GM18526 (cell line): ENCODE measurements around the gene RNU7-1.

Source experiments
- POLR2A ChIP-seq: IDR thresholded peaks from 3 replicates; pipeline ENCODE4 v1.6.1; 2011; ENCODE audit not compliant: insufficient read length; ENCODE audit errors: extremely low read depth

RNU7-1 gene

DNA sequence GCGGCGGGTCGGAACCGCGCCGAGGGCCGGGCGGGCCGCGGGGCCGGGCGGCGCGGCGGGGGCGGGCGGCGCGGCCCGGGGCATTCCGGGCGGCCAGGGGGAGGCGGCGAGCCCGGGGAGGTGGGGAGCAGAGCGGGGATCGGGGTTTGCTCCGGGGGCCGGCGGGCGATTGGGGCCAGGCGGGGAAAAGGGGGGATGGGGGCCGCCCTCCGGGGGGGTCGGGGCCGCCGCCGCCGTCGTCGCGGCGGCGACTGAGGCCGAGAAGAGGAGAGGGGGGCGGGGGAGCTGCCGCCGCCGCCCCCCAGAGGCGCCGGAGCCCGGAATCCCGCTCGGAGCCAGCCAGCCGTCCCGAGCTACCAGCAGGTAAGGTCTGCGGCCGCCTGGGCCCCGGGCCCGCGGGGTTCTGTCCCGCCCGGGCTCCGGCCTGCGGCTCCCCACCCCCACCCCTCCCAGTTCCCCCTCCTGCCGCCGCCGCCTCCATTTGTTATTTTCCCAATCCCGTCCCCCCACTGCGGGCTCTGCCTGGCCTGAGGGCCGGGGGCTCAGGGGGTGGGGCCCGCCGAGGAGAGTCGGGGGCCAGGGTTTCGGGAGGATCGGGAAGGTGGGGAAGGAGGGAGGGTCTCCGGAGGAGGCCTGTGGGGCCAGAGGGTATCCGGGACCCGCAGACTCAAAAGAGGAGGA, 15.5 kb upstream of the RNU7-1 start:
- no peak for TF ChIP-seq POLR2A

DNA sequence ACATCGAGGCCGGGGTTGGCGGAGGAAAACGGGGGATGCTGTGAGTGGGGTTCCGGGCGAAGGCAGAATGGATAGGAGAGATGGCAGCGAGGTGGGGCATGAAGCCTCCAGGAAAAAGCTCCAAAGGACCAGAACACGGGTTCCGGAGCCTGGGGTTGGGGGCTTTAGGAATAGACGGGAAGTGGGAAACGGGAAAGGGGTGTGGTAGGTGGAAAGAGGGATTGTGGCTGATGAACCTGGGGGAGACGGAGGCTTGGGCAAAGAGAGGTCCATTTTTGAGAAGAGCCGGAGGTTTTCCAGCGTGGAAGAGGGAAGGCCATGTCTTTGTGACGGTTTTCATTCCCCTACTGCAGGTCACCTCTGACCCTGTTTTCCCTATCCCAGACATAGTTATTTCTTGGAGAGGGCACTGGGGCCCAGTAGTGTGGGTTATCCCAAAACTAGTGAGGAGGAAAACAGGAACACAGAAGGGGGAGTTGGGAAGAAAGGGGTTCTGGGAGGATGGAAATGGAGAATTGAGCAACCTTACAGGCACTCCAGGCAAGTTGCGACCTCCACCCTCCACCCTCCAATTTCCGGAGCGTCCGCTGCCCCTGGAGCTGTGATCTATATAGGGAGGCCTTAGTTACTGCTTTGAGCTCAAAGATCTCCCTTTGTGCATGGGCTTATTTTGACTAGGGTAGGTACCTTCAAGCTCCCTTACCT, 14.8 kb upstream of the RNU7-1 start:
- no peak for TF ChIP-seq POLR2A

DNA sequence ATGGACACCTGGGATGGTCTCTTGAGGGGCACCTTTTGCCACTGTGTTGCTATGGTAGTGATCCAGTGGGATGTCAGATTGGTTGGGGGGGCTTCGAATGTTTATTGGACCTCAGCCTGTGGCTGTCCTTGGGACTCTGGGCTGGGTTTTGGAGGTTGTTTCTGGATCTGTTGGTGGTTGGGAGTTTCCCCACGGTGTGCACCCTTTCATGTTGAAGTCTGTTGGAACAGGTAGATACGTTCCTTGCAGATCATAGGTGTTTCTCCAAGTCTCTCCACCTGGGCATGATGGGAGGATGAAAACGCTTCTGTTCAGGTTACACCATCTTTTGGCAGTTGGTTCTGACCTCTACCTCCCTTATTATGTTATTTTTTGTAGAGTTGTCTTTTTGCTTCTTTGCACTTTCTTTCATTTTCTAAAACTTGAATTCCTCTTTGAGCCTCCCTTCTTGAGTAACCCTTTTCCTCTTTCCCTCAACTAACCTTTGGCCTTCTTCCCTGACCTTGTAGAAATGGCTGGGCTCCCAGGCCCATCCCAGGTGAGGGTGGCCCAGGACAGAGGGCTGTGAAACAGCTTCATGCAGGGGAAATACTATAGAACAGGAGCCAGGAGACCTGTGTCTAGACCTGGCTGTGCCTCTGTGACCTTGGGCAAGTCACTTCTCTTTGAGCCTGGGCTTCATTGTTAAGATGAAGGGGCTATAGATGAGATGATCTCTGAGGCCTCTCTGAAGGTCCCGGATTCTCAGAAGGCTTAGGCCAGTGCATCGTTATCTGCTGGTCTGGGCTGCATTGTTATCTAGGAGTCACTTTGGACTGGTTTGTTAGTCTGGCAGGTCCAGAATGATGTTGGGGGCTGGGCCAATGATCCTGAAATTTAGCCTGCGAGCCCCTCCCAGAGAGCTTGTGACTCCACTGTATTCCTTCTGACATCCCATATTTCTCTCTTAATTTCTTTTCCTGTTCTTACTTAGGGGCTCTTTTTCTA, 13.9 kb upstream of the RNU7-1 start:
- TF ChIP-seq POLR2A = no peak

DNA sequence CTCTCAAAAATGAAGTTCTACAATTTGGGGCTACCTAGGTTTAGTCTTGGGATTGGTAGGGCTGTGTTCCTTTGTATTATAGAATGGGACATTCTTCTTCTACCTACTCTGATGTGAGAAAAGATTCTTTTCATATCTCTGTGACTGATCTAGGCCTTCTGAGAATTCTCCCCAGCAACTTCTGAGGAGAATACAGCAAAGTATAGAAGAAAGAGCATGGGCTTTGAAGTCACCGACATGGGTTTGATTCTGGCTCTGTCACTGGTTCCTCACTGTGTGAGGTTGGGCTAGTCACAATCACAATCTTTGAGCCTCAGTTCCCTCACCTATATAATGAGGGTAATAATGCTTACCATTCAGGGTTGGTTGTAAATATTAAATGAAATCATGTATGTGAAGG, 10.8 kb upstream of the RNU7-1 start:
- TF ChIP-seq POLR2A = no peak

DNA sequence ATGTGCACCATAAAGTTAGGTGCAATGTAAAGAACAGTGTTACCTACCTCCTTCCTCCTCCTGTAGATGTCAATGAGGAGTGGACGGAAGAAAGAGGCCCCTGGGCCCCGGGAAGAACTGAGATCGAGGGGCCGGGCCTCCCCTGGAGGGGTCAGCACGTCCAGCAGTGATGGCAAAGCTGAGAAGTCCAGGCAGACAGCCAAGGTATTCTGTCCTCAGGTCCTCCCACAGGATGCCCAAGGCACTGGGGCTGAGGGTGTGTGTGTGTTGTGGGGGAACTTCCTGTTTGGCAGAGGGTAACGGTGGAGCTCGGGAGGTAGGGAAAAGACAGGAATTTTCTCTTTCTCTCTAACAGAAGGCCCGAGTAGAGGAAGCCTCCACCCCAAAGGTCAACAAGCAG, 9.5 kb upstream of the RNU7-1 start:
- no peak for TF ChIP-seq POLR2A

DNA sequence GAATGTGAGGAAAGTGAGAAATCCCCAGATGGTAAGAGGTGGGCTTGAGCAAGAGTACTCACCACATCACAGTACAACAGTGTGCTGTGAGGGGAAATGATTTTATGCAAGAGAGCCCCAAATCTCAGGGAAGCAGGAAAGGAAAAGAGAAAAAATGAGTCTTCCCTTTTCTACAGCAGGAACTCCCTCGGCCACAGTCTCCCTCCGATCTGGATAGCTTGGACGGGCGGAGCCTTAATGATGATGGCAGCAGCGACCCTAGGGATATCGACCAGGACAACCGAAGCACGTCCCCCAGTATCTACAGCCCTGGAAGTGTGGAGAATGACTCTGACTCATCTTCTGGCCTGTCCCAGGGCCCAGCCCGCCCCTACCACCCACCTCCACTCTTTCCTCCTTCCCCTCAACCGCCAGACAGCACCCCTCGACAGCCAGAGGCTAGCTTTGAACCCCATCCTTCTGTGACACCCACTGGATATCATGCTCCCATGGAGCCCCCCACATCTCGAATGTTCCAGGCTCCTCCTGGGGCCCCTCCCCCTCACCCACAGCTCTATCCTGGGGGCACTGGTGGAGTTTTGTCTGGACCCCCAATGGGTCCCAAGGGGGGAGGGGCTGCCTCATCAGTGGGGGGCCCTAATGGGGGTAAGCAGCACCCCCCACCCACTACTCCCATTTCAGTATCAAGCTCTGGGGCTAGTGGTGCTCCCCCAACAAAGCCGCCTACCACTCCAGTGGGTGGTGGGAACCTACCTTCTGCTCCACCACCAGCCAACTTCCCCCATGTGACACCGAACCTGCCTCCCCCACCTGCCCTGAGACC, 8.0 kb upstream of the RNU7-1 start:
- TF ChIP-seq POLR2A = no peak

DNA sequence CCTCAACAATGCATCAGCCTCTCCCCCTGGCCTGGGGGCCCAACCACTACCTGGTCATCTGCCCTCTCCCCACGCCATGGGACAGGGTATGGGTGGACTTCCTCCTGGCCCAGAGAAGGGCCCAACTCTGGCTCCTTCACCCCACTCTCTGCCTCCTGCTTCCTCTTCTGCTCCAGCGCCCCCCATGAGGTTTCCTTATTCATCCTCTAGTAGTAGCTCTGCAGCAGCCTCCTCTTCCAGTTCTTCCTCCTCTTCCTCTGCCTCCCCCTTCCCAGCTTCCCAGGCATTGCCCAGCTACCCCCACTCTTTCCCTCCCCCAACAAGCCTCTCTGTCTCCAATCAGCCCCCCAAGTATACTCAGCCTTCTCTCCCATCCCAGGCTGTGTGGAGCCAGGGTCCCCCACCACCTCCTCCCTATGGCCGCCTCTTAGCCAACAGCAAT, 7.4 kb upstream of the RNU7-1 start:
- TF ChIP-seq POLR2A = no peak

DNA sequence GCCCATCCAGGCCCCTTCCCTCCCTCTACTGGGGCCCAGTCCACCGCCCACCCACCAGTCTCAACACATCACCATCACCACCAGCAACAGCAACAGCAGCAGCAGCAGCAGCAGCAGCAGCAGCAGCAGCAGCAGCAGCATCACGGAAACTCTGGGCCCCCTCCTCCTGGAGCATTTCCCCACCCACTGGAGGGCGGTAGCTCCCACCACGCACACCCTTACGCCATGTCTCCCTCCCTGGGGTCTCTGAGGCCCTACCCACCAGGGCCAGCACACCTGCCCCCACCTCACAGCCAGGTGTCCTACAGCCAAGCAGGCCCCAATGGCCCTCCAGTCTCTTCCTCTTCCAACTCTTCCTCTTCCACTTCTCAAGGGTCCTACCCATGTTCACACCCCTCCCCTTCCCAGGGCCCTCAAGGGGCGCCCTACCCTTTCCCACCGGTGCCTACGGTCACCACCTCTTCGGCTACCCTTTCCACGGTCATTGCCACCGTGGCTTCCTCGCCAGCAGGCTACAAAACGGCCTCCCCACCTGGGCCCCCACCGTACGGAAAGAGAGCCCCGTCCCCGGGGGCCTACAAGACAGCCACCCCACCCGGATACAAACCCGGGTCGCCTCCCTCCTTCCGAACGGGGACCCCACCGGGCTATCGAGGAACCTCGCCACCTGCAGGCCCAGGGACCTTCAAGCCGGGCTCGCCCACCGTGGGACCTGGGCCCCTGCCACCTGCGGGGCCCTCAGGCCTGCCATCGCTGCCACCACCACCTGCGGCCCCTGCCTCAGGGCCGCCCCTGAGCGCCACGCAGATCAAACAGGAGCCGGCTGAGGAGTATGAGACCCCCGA, 6.8 kb upstream of the RNU7-1 start:
- no peak for TF ChIP-seq POLR2A

DNA sequence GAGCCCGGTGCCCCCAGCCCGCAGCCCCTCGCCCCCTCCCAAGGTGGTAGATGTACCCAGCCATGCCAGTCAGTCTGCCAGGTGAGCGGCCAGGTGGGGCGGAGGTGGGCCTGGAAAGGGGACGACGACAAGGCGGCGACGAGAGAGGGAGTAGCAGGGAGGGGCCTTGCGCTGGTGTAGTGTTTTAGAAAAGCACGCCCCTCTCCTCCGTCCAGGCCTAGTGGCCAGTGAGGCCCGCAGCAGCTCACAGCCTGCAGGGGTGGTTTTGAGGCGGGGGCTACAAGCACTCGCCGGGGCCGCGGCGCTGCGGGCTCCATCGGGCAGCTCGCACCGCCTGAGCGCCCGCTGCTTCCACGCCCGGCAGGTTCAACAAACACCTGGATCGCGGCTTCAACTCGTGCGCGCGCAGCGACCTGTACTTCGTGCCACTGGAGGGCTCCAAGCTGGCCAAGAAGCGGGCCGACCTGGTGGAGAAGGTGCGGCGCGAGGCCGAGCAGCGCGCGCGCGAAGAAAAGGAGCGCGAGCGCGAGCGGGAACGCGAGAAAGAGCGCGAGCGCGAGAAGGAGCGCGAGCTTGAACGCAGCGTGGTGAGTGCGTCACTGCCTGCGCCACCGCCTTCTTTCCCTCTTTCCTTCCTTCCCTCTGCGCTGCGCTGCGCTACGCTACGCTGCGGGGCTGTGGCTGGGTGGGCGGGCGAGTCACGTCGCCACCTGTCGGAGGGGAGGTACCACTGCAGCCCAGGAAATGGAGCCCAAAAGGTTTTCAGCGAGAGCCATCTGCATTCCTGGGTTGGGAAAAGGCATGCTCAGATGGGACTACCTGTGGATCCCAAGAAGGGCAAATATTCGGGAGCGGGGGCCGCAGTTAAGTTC, 5.9 kb upstream of the RNU7-1 start:
- TF ChIP-seq POLR2A = peak; percentile 85

DNA sequence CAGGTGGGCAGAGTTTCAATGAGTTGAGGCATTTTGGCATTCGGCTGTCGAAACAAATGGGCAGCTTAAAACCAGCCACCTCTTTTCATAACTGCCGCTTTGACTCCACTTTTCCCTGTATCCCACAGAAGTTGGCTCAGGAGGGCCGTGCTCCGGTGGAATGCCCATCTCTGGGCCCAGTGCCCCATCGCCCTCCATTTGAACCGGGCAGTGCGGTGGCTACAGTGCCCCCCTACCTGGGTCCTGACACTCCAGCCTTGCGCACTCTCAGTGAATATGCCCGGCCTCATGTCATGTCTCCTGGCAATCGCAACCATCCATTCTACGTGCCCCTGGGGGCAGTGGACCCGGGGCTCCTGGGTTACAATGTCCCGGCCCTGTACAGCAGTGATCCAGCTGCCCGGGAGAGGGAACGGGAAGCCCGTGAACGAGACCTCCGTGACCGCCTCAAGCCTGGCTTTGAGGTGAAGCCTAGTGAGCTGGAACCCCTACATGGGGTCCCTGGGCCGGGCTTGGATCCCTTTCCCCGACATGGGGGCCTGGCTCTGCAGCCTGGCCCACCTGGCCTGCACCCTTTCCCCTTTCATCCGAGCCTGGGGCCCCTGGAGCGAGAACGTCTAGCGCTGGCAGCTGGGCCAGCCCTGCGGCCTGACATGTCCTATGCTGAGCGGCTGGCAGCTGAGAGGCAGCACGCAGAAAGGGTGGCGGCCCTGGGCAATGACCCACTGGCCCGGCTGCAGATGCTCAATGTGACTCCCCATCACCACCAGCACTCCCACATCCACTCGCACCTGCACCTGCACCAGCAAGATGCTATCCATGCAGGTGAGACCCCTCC, 5.0 kb upstream of the RNU7-1 start:
- TF ChIP-seq POLR2A = no peak

DNA sequence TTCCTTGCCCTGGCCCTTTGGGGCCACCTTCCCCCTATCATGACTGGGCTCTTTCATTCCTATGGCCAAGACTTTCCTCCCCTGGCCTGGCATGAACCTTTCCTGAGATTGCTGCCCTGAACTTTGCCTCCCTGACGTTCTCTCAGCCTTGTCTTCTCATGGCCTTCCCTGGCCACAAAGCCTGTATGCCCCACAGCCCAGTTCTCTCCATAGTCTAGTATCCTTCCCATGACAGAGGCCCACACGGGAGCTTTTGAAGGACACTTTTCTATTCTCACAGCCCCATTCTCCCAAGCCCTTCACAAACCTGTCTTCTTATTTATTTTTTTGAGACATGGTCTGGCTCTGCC, 4.5 kb upstream of the RNU7-1 start:
- TF ChIP-seq POLR2A = no peak

DNA sequence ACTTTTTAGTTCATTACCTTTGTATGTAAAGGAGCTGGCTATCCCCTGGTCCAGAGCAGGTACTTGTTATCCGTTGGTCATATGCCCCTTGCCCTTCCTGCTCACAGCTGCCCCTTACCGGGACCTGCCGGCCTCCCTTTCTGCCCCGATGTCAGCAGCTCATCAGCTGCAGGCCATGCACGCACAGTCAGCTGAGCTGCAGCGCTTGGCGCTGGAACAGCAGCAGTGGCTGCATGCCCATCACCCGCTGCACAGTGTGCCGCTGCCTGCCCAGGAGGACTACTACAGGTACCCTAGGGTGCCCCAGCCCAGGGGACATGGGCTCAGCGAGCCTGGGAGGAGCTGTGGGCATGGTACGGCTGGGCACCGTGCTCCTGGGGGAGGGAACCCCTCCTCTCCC, 2.3 kb upstream of the RNU7-1 start:
- no peak for TF ChIP-seq POLR2A
